Activated gamma-delta T cell (primary cell): Measurements from ENCODE around the gene FOSL2.

Source experiments
- DNase-seq: peaks from one replicate; lab custom pipeline; 2025; lab: John Stamatoyannopoulos, UW

Gene FOSL2

DNA sequence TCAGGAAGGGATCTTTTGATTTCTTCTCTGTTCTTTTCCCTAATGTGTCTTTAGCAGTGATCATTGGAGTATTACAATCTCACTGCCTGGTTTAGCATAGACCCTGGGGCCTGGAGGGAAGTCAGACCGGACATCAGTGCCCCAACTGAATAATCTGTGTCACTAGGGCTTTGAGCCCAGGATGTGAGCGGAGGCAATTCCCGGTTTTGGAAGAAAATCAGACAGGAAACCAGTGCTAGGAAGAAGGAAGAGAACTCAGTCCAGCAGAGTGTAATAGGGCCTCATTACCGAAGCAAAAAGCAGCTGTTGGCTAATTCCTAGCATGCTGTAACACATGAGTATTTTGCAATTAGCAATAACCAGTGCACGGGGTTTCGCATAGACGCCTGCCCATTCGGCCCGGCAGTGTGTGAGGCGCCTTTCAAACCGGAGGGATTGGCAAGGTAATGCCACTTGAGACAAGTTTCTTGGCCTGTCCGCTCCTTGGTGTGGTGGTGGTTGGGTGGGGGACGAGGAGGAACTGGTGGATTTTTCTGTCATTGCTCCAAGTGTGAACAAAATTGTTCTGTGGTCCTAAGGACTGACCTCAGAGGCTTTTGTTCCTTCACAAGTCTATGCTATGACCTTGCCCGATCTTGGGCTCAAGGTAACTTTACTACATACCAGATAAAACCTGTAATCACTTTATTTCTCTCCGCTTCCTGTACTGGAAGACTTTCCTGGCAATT, 2.8 kb downstream of the FOSL2 start:
- no peak for DNase-seq

DNA sequence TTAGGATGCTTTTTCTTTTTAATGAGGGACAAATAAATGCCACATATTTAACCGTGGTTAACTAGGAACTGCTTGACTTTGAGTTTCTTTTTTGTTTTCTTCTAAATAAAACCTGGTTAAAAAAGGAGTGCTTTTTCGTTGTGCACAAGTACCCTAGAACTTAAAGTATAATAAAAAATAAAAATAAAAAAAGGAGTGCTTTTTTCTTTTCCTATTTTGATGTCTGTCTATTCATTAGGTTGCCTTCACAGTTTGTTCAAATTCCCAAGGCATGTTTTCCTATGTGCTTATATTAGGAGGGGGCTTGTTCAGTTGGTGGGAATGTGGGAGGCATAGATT, 4.4 kb downstream of the FOSL2 start:
- DNase-seq, result no peak

DNA sequence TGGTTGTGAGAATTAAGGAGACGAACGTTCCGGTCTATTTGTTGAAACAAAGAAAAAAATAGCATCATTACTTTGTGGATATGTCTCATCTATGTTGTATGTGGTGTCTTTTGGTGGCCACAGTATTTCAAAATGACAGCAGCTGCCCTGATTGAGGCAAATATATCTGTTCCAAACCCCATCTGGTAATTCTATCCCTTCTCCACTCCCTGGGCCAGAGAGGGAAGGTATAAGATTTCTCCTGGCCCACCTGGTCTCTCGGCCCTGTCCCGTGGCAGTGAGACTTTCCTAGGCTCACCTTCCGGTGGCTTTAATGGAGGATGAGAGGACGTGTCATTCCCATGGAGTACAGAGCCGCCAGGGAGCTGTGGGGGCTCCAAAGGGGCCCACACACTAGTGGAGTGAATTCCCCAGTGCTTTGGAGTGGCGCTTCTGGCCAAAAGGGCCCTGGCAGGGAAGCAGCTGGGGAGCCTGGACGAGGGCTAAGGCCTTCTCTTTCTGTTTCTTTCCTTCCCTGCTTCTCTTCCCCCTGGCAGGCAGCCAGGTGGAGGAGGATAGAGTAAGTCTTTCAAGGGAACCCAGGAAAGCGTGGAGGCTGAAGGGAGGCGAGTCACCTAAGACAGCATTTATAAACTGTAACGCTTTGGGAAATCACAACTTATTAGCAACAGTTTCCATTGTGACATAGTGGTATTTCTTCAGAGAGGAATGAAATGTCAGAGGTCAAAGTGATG, 5.6 kb downstream of the FOSL2 start:
- DNase-seq, result no peak

DNA sequence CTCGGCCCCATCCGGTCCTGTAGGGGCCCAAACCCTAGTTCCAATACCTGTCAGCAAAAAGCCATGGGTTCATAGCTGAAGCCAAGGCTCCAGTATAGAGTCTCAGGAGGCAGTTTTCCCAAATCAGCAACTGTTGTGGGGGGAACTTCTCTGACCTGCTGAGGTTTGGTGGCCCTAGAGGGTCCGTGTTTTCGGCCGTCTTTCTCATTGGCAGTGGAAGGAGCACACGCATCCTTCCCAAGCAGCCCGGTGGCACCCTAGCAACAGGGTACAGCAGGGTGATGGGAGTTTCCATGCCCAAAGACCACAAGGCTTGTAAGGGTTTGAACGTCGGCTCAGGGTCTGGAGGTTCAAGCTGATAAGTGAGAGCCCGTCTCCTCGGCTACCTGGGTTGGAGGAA, 6.6 kb downstream of the FOSL2 start:
- DNase-seq, result no peak

DNA sequence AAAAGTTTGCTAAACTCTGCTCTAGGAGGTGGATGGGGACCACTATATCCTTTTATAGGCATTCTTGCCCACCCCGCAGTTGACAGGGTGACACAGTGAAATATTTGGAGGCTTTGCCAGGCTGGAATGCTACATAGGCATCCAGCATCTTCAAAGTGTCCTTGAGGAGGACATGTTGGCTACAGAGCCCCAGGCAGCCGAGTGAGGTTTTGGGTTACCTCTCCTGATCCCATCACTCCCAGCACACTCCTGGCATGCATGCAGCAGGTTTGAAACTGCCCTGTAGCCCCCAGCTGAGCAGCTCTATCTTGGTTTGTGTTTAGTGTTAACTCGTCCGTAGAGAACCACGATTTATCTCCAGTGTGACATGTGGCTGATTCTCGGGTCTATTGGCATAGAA, 7.3 kb downstream of the FOSL2 start:
- DNase-seq, result no peak

DNA sequence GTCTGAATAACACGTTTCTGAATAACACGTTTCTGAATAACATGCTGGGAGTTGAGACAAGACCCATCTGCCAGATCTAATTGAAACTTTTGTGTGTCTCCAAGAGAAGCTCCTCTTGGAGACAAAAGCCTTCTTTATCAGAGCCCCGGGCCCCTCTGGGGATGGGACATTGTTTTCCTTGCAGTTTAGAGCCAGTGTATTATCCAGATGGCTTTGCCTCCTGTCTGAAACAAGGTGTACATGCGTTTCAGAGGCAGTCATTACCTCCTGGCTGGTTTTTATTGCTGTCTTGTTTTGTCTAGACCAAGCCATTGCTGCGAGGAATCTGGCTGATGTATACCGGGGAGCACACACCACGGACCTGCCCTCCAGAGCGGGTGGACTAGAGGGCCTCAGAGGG, 7.8 kb downstream of the FOSL2 start:
- DNase-seq, result no peak

DNA sequence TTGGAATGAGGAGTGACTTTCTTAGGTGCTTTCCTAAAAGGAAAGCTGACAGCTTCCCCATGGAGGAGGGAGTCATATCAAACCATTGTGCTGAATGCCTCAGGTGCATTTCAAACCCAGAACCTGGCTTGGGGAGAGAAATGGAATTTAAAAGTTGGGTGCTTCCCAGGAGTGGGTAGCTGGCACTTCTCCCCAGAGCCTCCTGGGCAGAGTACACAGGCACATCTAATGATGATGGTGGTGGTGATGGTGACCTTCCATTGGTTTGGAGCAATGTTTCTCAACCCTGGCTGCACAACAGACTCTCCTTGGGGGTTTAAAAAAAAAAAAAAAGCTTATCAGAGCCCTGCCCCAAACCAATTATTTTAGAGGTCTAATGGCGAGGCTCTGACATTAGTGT, 8.3 kb downstream of the FOSL2 start:
- no peak for DNase-seq

DNA sequence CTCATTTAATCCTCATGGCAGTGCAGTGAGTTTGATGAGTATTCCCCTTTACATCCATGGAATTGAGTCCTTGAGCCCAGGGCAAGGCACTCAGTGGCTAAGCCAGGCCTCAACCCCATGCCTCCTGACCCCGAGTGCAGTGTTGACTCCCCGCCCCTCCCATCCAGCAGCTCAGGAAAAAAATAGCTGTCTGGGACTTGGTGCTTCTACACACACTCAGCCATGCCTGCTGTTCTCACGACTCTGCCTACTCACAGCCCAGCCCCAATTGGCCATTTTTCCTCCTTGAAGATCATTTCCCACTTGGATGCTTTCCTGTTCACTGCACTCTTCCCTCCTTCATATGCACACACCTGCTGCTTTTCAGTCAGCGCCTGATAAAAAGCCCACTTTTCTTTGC, 8.8 kb downstream of the FOSL2 start:
- DNase-seq, result no peak

DNA sequence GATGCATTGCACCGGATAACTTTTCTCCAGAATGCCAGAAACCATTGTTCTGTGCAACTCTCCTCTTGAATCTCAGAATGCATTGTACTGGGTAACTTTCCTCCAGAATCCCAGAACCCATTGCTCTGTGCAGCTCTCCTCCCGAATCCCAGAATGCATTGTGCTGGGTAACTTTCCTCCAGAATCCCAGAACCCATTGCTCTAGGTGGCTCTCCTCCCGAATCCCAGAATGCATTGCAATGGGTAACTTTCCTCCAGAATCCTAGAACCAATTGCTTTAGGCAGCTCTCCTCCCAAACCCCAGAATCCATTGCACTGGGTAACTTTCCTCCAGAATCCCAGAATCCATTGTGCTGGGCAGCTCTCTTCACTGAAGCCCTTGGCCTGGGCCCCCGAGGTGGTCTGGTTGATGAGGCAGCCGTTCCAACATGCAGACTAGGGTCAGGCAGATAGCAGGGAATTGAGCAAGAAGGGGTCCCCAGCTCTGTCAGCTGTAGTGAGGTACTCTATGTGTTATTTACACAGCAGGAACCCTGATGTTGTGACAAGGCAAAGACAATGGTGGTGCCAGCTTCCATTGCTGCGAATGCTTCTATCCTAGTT, 9.4 kb downstream of the FOSL2 start:
- no peak for DNase-seq

DNA sequence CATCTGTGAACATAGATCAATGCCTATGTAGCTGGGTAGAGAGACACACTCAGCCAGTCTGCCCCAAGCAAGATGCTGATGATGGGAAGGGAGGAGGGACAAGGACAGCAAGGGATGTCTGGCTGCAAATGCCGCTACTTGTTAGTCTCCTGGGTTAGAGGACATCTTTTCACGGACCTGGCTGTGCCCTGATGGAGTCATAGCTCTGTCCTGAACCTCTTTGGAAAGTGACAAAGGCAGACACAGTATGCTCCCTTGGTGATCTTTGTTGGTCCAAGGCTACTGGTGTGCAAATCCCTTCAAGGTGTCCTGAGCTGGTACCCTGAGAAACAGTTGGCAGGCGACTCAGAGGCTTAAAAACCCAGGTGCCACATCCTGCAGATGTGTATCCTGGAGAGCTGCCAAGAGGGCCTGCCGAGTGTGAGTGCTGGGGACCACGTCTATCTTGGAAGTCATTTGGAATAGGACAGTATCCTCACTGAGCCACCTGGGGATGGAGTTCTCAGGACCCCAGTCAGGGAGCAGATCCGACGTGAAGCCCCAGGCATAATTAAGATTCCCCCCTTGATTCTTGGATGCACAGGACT, 10.8 kb downstream of the FOSL2 start:
- DNase-seq, result no peak

DNA sequence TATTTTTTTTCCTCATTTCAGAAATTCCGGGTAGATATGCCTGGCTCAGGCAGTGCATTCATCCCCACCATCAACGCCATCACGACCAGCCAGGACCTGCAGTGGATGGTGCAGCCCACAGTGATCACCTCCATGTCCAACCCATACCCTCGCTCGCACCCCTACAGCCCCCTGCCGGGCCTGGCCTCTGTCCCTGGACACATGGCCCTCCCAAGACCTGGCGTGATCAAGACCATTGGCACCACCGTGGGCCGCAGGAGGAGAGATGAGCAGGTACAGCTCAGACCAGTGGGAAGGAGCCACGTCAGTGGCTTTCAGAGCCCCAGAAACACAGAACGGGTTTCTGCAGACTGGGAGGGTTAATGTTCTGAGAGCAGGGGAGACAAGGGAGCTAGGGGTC, 11.4 kb downstream of the FOSL2 start:
- no peak for DNase-seq

DNA sequence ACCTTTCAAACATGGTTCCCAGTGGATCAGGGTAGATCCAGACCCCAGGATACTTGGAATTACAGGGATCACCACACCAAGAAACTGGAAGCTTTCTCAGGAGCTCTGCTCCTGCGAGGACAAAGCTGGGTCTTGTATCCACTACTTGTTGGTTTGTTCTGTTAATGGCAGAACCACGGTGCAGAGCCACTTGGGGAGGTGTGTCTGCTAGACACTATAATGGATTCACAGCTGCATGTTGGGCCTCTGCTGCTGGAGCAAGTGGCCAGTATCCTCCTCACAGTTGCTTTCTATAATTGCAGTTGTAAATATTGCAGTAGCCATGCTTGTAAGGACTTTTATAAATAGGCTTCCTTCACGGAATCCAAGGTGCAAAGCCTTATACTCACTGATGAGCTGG, 12.9 kb downstream of the FOSL2 start:
- no peak for DNase-seq

DNA sequence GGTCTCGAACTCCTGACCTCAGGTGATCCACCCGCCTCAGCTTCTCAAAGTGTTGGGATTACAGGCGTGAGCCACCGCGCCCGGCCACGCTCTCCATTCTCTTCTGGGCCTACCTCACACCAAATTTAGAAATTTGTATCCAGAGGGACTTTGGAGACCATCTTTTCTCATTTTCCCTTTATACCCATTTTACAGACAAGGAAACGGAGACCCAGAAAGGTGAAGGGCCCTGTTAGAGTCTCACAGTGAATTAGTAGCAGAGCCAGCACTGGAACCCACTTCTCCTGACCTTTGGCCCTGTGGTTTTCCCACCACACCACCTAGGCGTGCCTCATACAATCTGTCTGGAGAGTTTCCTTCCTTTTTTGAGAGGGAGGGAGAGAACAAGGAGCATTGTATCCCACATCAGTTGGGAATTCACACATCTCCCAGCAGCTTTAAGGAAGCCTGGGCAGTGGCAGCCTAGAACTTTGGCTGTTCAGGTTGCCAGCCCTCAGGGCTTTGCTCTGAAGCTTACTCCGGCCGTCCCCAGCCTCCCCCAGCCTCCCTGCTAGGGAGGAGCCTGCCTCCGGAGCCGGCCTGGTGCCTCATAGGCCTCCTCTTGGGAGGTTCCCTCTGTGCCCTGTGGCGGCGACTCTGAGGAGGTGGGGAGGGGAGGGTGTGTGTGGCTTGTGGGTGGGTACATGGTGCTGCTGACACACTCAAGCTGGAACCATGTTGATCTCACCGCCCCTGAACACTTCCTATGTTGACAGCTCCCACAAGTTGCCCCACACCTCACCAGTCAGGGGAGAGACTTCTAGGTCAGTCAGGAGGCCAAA, 13.8 kb downstream of the FOSL2 start:
- peak; percentile 67 for DNase-seq

DNA sequence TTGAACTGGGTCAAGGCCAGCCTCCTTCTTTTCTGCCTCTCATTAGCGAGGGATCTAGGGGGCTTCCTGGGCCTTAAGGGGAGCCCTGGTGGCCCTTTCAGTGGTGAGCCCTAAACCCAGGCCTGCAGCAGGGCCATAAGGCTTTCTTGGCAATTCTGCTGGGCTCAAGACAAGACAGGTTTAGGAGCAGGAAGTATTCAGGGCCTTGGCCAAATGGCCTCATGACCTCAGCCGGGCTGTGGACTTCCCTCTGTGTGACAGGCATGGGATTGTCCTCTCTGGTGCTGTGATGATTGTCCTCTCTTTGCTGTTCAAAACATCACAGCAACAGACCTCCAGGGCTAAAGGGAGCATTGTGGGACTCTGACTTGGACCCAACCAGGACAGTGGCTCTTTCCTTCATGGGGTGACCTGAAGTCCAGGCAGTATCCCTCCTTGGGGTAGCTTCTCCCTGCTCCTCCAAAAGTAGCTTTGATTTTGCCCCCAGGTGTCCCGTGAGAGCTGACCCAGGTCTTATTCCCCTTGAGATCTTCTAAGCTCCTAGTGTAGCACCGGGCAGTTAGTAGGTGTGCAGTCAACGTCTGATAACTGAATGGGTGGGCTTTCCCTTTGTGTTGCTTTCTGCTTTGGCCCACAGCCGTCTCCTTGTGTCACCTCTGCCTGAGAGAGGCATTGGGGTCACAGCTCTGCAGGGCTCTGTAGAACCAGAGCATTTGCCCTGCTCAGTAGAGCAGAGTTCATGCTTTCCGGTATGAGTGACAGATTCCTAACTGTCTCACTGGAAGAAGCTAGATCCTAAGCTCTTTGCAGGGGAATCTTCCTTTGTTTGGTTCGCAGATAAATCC, 14.7 kb downstream of the FOSL2 start:
- no peak for DNase-seq

DNA sequence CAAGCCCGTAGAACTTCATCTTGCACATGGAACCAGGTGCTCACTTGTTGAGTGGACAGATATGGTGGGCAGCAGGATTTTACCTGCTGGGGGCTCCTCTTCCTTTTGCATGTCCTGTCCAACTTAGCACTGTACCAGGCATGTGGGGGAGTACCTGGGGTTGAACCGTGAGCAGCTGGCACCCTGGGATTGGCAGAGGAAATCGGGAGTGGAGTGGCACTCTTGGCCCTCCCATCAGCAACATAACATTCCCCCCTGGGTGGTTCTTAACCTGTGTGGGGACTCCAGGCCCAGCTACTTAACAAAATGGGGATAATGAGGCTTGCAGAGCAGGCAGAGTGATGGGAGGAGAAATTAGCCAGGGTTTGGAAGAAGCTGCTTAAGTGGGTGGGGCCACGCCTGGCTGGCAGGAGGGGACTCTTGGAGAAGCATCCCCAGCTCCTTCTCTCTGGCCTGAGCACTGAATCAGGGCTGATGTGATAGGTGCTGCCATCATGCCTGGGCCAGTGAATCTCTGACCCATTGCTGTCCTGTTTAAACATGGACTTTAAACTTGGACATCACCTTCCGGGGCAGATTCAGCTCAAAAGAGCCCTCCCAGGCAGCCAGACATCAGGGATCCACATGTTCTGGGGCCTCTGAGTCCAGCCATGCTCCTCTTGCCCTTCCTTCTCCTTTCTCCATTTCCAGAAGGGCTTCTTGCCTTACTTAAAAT, 15.5 kb downstream of the FOSL2 start:
- no peak for DNase-seq

DNA sequence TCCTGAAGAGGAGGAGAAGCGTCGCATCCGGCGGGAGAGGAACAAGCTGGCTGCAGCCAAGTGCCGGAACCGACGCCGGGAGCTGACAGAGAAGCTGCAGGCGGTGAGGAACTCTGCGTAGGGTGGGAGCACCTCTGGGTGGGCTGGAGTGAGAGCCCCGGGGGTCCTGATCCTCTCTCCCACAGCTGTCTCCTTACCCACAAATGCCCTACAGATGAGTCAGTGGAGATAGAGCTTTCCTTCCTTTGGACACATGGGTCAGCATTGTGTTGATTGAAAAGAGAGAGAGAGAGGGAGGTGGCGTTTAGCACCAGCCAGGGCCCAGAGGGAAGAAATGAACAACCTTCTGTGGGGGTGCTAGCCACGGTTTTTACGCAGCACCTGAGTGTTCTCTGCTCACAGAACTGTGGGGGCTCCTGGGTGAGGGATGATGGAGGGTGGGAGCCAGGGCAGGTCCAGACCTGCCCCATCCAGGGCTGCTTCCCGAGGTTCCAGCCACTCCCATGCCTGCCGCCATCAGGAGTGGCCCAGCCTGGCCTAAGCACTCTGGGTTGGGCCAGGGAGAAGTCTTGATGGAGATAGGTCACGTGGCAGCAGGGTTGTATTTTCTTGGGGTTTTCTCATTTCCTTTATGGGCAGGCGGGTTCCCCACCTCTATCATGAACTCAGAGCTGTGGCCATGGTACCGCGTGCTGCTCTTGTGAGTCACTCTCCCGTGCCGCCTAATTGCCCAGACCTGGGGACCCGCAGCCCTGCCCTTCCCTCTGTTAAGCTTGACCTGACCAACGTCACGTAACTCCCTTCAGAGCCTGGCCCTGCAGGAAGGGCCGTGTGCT, 16.3 kb downstream of the FOSL2 start:
- peak; percentile 49 for DNase-seq

DNA sequence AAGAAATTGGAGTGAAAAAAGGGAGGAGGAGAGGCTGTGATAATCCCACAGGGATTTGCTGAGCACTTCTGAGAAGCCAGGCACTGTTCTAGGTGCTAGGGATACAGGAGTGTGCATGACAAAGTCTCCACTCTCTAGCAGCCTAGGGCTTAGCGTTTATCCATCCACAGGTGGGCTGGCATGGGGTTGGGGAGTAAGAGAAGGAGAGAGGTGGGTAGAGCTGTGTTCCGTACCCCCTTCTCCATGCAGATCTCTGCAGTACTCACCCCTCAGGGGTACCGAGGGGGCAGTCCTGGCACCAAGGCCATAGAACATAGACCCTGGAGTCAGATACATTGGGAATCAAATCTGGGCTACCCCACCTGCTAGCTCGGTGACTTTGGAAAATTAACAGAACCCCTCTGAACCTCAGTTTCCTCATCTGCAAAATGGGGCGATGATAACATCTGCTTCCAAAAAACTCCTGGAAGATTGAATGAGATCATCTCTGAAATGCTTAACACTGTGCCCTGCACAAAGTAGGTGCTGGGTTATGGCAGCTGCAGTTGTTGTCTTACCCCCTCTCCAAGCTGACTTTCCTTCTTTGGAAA, 18.6 kb downstream of the FOSL2 start:
- DNase-seq, result no peak

DNA sequence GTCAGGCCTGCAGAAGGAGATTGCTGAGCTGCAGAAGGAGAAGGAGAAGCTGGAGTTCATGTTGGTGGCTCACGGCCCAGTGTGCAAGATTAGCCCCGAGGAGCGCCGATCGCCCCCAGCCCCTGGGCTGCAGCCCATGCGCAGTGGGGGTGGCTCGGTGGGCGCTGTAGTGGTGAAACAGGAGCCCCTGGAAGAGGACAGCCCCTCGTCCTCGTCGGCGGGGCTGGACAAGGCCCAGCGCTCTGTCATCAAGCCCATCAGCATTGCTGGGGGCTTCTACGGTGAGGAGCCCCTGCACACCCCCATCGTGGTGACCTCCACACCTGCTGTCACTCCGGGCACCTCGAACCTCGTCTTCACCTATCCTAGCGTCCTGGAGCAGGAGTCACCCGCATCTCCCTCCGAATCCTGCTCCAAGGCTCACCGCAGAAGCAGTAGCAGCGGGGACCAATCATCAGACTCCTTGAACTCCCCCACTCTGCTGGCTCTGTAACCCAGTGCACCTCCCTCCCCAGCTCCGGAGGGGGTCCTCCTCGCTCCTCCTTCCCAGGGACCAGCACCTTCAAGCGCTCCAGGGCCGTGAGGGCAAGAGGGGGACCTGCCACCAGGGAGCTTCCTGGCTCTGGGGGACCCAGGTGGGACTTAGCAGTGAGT, 19.4 kb downstream of the FOSL2 start:
- DNase-seq, result no peak
